Endothelial cell of umbilical vein (primary cell): ENCODE results near the gene CDH20. TPM values are rescaled to one million over a fixed set of nuclear protein-coding genes. Genes with fewer than 3 reads are reported as not detected.

Experiments
- BruUV-seq: library from RNA; stranded (reverse); fragments of 400-500 nt; replicated peaks from 2 replicates; lab custom pipeline; 2021; lab: Mats Ljungman, UMichigan
- CTCF ChIA-PET: fragments of 300-600, 350-600 bp; sonication (Branson Sonifier 250); formaldehyde crosslinking; loops from one replicate; lab custom pipeline; 2021; ENCODE audit warnings: antibody characterized with exemption, inconsistent platforms; lab: Charles Lee
- POLR2A ChIA-PET: fragments of 300-600, 350-600 bp; sonication (Branson Sonifier 250); formaldehyde crosslinking; loops from one replicate; lab custom pipeline; 2021; ENCODE audit warnings: antibody characterized with exemption, inconsistent platforms; lab: Charles Lee
- DNase-seq: peaks from one replicate; pipeline ENCODE4 v3.0.0-alpha.2; 2011; ENCODE audit warnings: low read depth, low spot score
- FAIRE-seq: peaks from 2 replicates; lab custom pipeline; 2011; peaks lifted over from hg19 to GRCh38; lab: Jason Lieb, UNC
- H2AFZ ChIP-seq: 2 replicates; pipeline ENCODE4 v1.6.0; 2012; ENCODE audit warnings: low read depth, low read length, control low read depth, inconsistent platforms
- H3K27ac ChIP-seq: 2 replicates; pipeline ENCODE4 v1.5.1; 2011; ENCODE audit warnings: low read depth, mild to moderate bottlenecking, control low read depth, low read length, moderate library complexity; ENCODE audit not compliant: insufficient read depth
- H3K27me3 ChIP-seq, 2 experiments: 2 replicates each; pipeline versions ENCODE4 v1.6.0 to v1.6.1; 2011; ENCODE audit warnings: low read length in 2 of 2, mixed read lengths in 1 of 2; ENCODE audit not compliant: control insufficient read depth in 2 of 2, insufficient read depth in 2 of 2
- H3K36me3 ChIP-seq, 2 experiments: 2 replicates in 1 of 2; 3 replicates in 1 of 2; pipeline ENCODE4 v1.5.1; 2011; ENCODE audit warnings: low read length in 2 of 2, mild to moderate bottlenecking in 1 of 2, moderate library complexity in 1 of 2; ENCODE audit not compliant: control insufficient read depth in 2 of 2, insufficient read depth in 2 of 2; ENCODE audit errors: extremely low read depth in 1 of 2
- H3K4me1 ChIP-seq: 3 replicates; pipeline ENCODE4 v1.5.1; 2011; ENCODE audit warnings: mild to moderate bottlenecking, low read length; ENCODE audit not compliant: control insufficient read depth, insufficient read depth; ENCODE audit errors: extremely low read depth
- H3K4me2 ChIP-seq: 2 replicates; pipeline ENCODE4 v1.6.1; 2011; ENCODE audit warnings: low read length, control low read depth, mixed read lengths; ENCODE audit not compliant: insufficient read depth
- H3K4me3 ChIP-seq, 3 experiments: fragments of 200-600 bp in 1 of 3; sonication (generic), shearing (Covaris generic) in 1 of 3; replicated peaks in 1 of 3; 2 replicates each; pipeline ENCODE4 v1.5.1; 2011 to 2016; ENCODE audit warnings: control low read depth in 3 of 3, low read length in 3 of 3, mild to moderate bottlenecking in 2 of 3, inconsistent platforms in 1 of 3, low read depth in 1 of 3, moderate library complexity in 1 of 3; ENCODE audit not compliant: insufficient read depth in 1 of 3
- H3K79me2 ChIP-seq: 2 replicates; pipeline ENCODE4 v1.6.0; 2012; ENCODE audit warnings: low read length, inconsistent platforms; ENCODE audit not compliant: control insufficient read depth, insufficient read depth
- H3K9ac ChIP-seq: replicated peaks from 2 replicates; pipeline ENCODE3; 2011; ENCODE audit warnings: low read length, control low read depth; ENCODE audit not compliant: insufficient read depth; ENCODE audit errors: extremely low read depth
- H3K9me1 ChIP-seq: replicated peaks from 3 replicates; pipeline ENCODE4 v1.6.0; 2011; ENCODE audit warnings: mild to moderate bottlenecking, low read length; ENCODE audit not compliant: control insufficient read depth, insufficient read depth; ENCODE audit errors: extremely low read depth
- H3K9me3 ChIP-seq: replicated peaks from 2 replicates; pipeline ENCODE4 v1.5.1; 2012; ENCODE audit warnings: low read length, inconsistent platforms; ENCODE audit not compliant: control insufficient read depth, insufficient read depth
- H4K20me1 ChIP-seq: replicated peaks from 2 replicates; pipeline ENCODE3; 2011; ENCODE audit warnings: mild to moderate bottlenecking, low read length; ENCODE audit not compliant: control insufficient read depth, insufficient read depth; ENCODE audit errors: extremely low read depth
- EZH2 ChIP-seq: IDR thresholded peaks from 2 replicates; pipeline ENCODE4 v1.6.1; 2012; ENCODE audit warnings: borderline replicate concordance, low read depth, mild to moderate bottlenecking, moderate library complexity, low read length, inconsistent platforms; ENCODE audit not compliant: severe bottlenecking
- FOS ChIP-seq: IDR thresholded peaks from 2 replicates; pipeline ENCODE4 v1.6.1; 2011; ENCODE audit warnings: mild to moderate bottlenecking, low read length, moderate library complexity, borderline replicate concordance; ENCODE audit not compliant: insufficient read depth
- GATA2 ChIP-seq: IDR thresholded peaks from 2 replicates; pipeline ENCODE4 v1.7.0; 2011; ENCODE audit warnings: low read depth, mild to moderate bottlenecking, moderate library complexity, mixed read lengths, low read length; ENCODE audit not compliant: insufficient read length, insufficient read depth
- JUN ChIP-seq: IDR thresholded peaks from 2 replicates; pipeline ENCODE4 v1.6.1; 2011; ENCODE audit warnings: borderline replicate concordance, low read depth; ENCODE audit not compliant: insufficient read length, insufficient read depth
- MYC ChIP-seq: IDR thresholded peaks from one replicate; pipeline ENCODE4 v1.6.1; 2011; ENCODE audit warnings: mild to moderate bottlenecking, low read depth, low read length
- POLR2A ChIP-seq: IDR thresholded peaks from 2 replicates; pipeline ENCODE4 v1.6.1; 2012; ENCODE audit warnings: low read depth, mild to moderate bottlenecking, control low read depth, low read length
- POLR2AphosphoS5 ChIP-seq: IDR thresholded peaks from 2 replicates; pipeline ENCODE4 v1.6.1; 2012; ENCODE audit warnings: low read depth, mild to moderate bottlenecking, control low read depth, low read length, moderate library complexity; ENCODE audit not compliant: insufficient read depth
- dilution Hi-C: fragments of 300-500 bp; cut with MboI; formaldehyde crosslinking; loops from one replicate; pipeline ENCODE4 v1.15.0; 2019; ENCODE audit warnings: low sequenced_read_pairs; ENCODE audit not compliant: extremely low pct_ligation_motif_present
- intact Hi-C: fragments of 100-400 bp; cut with micrococcal nuclease; formaldehyde crosslinking; loops from one replicate; pipeline ENCODE4 v1.10.0; 2022
- polyA plus RNA-seq, 4 experiments: library from polyadenylated mRNA; depleted of rRNA in 3 of 4; stranded (reverse) in 3 of 4; unstranded in 1 of 4; fragments of >200 nt; gene quantifications; 2 replicates each; pipeline versions ENCODE4 v1.2.1 to v1.2.3, GENCODE V29; 2011 to 2012; ENCODE audit warnings: missing spikeins in 1 of 4
- total RNA-seq: library from RNA; stranded (reverse); gene quantifications from 2 replicates; pipeline ENCODE4 v1.2.3, GENCODE V29; 2021
- TF ChIP-seq, protein P1 (sequence below): IDR thresholded peaks from 2 replicates; pipeline ENCODE4 v1.6.1; 2011; ENCODE audit not compliant: insufficient read depth, insufficient read length
- TF ChIP-seq, protein P2 (sequence below), 2 donors: IDR thresholded peaks; 1 replicate in 1 of 2; 2 replicates in 1 of 2; pipeline ENCODE4 v1.5.1; 2011; ENCODE audit warnings: low read length in 2 of 2, mild to moderate bottlenecking in 2 of 2, moderate library complexity in 2 of 2, control low read depth in 1 of 2, inconsistent platforms in 1 of 2, low read depth in 1 of 2; ENCODE audit not compliant: insufficient read depth in 1 of 2; ENCODE audit errors: extremely low read depth in 1 of 2

CDH20 gene
- total and polyA plus RNA-seq, 2 donors (not counting 3 experiments of a cell fraction or from before 2014, with no cell fraction given) = not detected

DNA sequence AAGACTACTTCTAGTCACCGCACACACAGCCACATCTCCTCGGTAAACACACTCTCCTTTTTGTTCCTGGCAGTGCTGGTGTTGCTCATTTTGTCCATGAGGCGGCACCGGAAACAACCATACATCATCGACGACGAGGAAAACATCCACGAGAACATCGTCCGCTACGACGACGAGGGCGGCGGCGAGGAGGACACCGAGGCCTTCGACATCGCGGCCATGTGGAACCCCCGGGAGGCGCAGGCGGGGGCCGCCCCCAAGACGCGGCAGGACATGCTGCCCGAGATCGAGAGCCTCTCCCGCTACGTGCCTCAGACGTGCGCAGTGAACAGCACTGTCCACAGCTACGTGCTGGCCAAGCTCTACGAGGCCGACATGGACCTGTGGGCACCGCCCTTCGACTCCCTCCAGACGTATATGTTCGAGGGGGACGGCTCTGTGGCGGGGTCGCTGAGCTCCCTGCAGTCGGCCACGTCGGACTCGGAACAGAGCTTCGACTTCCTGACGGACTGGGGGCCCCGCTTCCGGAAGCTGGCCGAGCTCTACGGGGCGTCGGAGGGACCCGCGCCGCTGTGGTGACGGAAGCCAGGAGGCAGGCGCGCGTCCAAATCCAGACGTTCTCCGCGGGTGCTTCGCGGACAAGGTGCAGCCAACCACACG is 221.0 kb downstream of the CDH20 start:
- peak overlapping the region; percentile 31 for H2AFZ ChIP-seq
- intact Hi-C loops (no loop called here), dilution Hi-C loops (no loop called here)
- H3K4me3 ChIP-seq = no peak overlapping the region
- H3K27me3 ChIP-seq = no peaks in the 10 kb centered on the region
- H4K20me1 ChIP-seq = no peaks in the 10 kb centered on the region
- no peak overlapping the region for H3K9ac ChIP-seq
- H3K36me3 ChIP-seq = no peaks in the 10 kb centered on the region
- H3K4me1 ChIP-seq = no peaks in the 10 kb centered on the region
- no peaks in the 10 kb centered on the region for H3K9me1 ChIP-seq
- BruUV-seq = no TSS peak
- H3K9me3 ChIP-seq = no peaks in the 10 kb centered on the region
- CTCF ChIA-PET = interaction anchor here (1.0 to 3.2 kb wide), 4 partner anchors 340 to 576 kb away, joined by 3 to 51 read pairs (median 5); no protein-coding TSS in a partner anchor
- POLR2A ChIA-PET = no interaction called here
- H3K27ac ChIP-seq = no peak overlapping the region
- TF ChIP-seq FOS (no peak), MYC (no peak), POLR2AphosphoS5 (no peak), POLR2A (no peak), GATA2 (no peak), JUN (no peak), EZH2 (no peak)
- TF ChIP-seq, protein P1, sequence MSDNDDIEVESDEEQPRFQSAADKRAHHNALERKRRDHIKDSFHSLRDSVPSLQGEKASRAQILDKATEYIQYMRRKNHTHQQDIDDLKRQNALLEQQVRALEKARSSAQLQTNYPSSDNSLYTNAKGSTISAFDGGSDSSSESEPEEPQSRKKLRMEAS = no peak
- TF ChIP-seq, protein P2, sequence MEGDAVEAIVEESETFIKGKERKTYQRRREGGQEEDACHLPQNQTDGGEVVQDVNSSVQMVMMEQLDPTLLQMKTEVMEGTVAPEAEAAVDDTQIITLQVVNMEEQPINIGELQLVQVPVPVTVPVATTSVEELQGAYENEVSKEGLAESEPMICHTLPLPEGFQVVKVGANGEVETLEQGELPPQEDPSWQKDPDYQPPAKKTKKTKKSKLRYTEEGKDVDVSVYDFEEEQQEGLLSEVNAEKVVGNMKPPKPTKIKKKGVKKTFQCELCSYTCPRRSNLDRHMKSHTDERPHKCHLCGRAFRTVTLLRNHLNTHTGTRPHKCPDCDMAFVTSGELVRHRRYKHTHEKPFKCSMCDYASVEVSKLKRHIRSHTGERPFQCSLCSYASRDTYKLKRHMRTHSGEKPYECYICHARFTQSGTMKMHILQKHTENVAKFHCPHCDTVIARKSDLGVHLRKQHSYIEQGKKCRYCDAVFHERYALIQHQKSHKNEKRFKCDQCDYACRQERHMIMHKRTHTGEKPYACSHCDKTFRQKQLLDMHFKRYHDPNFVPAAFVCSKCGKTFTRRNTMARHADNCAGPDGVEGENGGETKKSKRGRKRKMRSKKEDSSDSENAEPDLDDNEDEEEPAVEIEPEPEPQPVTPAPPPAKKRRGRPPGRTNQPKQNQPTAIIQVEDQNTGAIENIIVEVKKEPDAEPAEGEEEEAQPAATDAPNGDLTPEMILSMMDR (IDR thresholded peaks at IDR 0.05; ENCODE audit: extremely low read depth in 1 of 2, insufficient read depth in 1 of 2, low read depth in 1 of 2, low read length in 2 of 2) = no peak
- no peaks in the 10 kb centered on the region for H3K79me2 ChIP-seq
- FAIRE-seq = no peak
- DNase-seq = no peak
- no peak overlapping the region for H3K4me2 ChIP-seq
